ENCODE results near the gene NT5C.

The NT5C gene

GRCh38 chr17:75090871-75091854 is 40.4 kb downstream of the NT5C start:
- no peak for DNase-seq

- DNase-seq, result peak in 1 of 2 donors; percentile 26
Measured at GRCh38 chr17:75088465-75089417, 42.8 kb downstream of the NT5C start.

DNA sequence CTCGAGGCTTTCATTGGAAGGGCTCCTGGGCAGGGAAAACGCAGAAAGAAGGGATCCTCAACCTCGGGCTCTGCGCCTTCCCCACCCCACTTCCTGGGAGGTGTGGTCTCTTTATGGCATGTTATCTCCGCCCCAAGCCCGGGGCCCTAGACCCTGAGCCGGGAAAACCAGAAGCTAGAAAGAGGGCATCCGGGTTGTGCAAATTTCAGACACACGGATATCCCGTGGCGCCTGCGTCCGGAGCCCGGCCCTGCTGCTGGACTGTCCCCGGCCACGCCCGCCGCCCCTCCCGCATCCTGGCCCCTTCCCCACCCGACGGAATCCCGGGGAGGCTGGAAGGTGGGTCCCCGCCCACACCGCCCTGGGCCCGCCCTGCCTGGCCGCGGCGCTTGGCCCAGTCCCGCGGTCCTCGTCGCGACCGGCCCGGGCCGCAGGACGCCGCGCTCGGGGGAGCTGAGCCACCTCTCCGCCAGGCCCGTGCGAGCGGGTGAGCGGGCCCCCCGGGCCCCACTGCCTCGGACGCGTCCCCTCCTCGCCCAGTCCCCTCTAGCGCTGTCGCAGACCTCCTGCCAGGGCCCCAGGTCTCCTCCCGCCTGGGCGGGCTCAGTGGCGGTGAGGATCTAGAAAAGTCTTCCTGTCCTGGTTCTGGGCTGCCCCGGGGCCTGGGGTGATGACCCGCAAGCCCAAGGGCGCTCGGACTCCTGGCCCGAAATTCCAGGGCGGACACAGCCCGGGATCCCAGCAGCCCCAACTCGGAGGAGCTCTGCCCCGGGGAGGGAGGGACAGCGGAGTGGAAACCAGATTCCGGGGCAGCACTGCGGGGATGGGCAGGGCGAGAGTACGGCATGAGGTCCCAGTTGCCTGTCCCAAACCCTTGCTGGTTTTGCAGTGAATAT is 43.7 kb downstream of the NT5C start, which contains the start of gene SLC16A5:
SLC16A5 (plus strand) TSS at position 397 of the 896 bp plus-strand sequence. CDS start 5,683 bp downstream, outside the sequence.
- peak; percentile 57 to 64 for DNase-seq

DNA sequence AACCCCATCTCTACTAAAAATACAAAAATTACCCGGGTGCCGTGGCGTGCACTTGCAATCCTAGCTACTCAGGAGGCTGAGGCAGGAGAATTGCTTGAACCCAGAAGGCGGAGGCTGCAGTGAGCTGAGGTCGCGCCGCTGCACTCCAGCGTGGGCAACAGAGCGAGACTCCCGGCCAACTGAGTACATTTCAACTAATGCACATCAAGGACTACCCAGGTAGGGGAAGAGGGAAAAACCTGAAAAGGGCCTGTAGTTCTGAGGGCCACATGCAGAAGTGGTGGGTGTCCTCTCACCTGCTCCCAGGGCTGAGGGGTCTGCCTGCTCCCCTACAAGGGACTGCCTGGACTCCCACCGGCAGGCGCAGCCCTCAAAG is 44.4 kb downstream of the NT5C start:
- DNase-seq, result no peak

GRCh38 chr17:75086496-75087181 is 44.9 kb downstream of the NT5C start:
- no peak for DNase-seq

- no peak for DNase-seq
Measured at GRCh38 chr17:75084039-75084660, 47.4 kb downstream of the NT5C start.

DNA sequence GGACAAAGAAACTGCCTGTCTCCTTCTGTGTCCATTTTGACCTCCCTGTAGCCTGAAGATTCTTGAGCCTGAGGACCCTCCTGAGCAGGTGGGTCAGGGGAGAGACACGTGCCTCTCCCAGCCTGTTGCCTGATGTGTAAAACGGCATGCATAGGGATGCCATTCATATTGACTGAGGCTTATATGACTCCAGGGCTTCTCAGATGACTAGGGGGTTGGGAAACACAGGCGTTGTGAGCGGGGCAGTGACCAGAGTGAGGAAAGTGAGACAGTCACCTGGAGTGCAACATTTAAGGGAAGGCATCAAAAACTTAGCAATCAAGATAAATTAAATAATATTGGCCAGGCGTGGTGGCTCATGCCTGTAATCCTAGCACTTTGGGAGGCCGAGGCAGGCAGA is 48.9 kb downstream of the NT5C start:
- no peak for DNase-seq

DNA sequence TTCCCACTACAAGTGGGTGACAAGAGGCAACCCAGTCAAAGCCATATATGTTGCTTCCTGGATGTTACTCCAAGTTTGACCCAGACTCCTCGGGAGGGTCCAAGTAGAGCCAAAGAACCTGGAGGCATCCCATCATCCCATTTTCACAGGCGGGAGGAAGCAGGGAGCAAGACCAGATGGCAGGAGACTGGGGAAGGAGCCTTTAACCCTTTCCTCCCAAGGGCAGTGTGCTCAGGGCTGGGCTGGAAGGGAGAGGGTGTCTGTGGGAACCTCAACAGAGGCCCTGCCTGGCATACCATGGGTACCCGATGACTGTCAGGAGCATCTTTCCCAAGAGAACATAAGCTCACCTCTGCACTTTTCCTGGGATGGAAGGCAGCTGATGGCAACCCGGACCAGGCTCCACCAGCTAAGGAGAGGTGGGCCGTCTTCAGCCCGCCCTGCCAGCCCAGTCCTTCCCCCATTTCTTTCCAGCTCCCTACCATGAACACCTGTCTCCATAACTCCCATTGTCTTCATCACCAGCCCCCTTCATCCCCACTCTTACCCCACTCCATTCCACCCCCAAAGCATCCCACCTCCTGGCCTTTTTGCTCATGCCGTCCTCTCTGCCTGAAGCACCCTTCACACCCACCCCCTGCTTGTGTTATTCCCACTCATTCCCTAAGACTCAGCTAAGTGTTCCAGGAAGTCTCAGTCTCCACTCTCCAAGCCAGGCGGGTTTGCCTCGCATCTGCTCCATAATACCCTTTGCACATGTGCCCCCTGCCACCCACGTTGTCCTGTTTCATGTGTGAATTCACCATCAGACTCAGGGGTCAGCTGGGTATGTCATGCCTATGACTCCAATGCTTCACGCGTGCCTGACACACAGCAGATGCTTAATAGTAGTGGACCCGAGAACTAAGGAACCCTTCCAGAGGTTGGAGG is 49.7 kb downstream of the NT5C start:
- no peak for DNase-seq
